GM18873 (cell line): ENCODE results near the gene IL3.

Experiments
- ATAC-seq: cut with Tn5 transposase; IDR thresholded peaks from one replicate; pipeline ENCODE4 v1.9.1; 2021; ENCODE audit warnings: mild to moderate bottlenecking, moderate library complexity, moderate number of reproducible peaks; ENCODE audit not compliant: unreplicated experiment, low FRiP score

IL3 gene, protein sequence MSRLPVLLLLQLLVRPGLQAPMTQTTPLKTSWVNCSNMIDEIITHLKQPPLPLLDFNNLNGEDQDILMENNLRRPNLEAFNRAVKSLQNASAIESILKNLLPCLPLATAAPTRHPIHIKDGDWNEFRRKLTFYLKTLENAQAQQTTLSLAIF

DNA sequence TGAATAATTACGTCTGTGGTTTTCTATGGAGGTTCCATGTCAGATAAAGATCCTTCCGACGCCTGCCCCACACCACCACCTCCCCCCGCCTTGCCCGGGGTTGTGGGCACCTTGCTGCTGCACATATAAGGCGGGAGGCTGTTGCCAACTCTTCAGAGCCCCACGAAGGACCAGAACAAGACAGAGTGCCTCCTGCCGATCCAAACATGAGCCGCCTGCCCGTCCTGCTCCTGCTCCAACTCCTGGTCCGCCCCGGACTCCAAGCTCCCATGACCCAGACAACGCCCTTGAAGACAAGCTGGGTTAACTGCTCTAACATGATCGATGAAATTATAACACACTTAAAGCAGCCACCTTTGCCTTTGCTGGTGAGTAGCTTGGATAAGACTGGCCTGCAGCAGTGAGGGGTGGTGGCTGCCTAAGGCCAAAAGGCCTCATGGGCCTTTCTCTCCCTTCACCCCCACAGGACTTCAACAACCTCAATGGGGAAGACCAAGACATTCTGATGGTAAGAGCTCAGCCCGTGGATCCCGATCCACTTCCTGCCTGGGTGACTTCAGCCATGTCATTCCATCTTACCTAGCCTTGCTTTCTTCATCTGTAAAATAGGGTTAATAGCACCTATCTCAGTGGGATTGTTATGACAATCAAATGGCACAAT, at the start of gene IL3:
TSS of gene IL3 (plus strand) at position 155 of the 661 bp plus-strand sequence. CDS start at position 207, 52 bp downstream.
- ATAC-seq, result no peak

DNA sequence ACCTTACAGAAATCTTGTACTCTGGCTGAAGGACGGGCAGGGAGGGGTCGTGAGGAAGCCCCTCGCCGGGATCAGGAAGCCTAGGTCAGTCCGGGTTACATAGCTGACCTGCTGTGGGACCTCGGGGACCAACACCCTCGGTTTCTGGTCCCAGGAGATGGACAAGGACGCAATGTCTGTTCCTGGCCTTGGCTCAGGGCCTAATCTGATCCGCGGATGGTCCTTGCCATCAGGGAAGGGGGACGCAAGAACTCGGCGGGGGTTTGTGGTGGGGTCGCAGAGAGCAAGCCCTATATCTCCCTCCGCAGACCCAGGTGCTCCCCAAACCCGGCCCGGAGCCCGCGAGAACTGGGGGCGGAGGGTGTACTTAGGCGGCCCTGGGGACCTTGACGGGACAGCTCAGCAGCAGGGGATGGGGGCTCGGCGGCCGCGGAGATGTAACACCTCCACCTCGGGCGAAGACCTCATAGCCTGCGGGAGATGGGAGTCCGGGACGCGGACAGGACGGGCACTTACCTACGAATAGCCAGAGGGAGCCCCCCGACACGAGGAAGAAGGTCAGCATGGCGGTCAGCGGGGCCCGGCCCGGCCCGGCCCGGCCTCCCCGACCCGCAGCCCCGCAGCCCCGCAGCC, 49.4 kb upstream of the IL3 start:
- no peak for ATAC-seq

DNA sequence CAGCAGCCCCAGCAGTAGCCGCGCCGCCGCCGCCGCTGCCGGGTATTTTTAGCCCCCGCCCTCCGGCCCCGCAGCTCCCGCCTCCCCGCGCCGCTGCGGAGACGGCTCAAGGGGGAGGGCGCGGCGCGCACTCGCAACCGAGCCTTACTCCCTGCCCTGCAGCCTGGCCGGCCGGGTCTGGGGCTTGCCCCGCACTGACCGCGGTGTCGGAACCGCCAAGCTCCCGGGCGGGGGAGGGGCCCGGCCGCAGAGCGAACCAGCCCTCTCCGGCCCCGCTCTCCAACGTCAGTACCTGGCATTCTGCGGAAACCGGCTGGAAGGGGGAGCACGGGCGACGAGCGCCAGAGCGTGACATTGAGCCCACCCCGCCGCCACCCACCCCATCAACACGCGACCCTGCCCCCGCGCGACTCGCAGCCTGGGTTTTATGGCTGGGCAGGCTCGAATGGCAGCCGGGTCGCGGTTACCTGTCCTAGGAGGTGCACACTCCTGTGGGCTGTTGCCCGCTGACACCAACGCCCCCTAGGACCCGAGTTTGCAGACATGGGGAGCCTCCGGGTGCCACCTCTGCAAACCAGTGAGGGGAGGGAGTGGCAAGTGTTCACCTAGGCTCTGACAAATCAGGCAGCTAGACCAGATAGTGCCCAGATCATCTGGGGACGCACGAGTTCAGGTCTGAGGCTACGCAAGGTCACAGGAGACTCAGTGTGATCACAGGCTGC, 48.7 kb upstream of the IL3 start, which contains the start of gene ACSL6:
TSS of gene ACSL6 (minus strand) at position 37 of the 722 bp plus-strand sequence. CDS start 105 bp downstream, outside the sequence.
- ATAC-seq, result no peak

DNA sequence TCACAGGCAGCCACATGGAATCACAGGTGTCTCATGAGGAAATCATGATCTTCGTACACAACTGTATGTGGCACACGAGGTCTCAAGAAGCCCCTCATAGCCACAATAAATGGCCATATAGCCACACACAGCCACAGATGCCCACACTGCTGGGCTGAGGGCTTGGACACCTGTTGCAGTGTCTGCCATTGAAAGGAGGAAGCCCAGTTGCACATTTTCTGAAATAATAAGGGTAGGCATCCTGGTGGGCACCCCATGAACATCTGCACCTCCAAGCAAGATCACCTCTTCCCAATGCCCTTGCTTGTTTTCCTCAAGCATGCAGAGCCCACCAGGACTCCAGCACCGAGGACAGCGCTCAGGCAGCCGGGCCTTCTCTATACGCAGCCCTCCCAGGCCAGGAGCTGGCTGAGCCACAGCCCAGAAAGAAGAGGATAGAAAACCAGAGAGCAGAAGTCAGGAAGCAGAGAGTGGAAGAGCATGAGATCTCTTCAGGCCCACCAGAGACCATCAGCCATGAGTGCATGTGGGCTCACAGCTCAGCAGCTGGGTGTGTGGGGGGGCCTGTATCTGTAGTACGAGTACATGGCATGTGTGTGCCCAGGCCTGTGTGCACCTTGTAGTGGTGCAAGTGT, 48.0 kb upstream of the IL3 start:
- ATAC-seq, result no peak

DNA sequence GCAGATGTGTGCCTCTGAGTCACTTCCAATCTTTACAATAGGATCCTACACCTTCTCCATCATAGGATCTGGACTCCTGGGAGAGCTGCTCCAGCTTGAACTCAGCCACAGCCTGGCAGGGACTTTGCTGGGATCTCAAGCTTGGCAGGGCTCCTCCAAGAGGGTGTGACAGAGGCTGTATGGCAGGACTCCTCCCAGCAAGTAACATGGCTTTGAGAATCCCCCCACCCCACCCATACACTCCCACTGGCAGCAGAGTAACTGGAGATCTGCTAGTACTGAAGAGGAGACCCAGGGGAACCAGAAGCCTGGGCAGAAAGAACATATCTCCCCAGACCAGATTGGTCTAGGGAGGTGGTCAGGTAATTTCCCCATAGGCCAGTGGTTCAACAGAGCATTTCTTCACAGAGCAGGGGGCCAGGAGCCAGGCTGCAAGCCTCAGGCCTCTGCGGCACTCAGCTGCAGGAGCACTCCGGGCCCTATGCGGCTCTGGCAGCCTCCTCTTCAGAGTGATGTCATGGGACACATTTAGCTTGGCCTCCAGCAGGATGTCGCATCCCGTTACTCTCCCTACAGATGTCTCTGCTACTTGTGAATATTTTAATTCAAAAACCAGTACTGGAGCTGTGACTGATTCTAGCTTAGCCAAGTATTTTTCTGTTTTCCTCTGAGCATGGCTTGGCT, 47.3 kb upstream of the IL3 start:
- no peak for ATAC-seq

DNA sequence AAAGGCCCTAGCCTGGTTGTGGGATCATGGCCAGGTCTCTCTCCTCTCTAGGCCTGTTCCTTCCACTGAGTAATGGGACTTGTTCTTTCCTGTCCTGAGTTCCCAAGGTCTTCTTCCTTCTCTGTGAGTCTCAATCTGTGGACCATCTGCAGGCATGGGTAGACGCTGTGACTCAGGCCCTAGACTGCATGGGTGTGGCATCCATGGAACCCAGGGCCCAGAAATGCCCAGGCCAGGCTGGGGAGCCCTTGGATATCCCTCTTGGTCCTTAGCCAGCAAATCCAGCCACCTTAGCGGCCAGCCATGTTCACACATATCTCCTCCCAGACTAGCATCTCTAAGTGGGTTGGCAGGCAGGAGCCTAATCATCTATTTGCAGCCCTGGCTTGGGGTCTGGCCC, 46.7 kb upstream of the IL3 start:
- no peak for ATAC-seq

DNA sequence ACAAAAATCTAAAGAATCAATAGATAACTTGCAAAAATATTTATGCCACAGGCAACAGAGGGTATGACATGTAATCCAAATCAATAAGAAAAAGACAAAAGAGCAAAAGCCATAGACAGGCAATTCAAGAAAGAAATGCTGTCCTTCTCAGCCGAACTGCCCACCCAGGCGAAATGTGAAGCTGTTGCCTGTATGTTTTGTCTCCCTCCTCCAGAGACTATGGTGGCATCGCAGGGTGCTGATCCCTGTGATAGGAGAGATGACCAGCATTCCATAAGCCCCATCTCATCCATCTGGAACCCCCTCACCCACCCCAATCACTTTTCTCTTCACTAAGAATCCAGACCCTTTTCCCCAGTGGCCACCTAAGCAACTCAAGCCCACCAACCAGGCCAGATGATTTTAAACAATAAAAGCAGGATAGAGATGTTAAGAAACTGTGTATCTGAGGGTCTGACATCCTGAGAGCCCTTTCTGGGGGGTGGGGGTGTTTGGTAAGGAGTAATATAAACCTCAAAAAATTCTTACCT, 43.7 kb upstream of the IL3 start:
- no peak for ATAC-seq

DNA sequence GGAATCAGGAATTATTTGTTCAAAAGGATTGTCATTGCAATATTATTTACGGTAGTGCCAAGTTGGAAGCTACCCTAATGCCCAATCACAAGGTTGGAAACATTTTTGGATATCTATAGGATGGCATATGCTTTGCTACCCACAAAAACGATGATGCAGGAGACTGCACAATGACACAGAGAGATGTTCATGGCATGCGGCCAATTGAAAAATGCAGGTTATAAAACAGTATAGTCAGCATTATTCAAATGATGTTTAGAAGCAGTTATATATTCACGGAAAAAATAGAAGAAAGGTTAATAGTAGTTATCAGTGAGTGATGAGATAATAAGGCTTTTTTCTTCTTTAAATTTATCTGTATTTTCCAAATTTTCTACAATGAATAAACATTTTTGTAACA, 43.1 kb upstream of the IL3 start:
- no peak for ATAC-seq

DNA sequence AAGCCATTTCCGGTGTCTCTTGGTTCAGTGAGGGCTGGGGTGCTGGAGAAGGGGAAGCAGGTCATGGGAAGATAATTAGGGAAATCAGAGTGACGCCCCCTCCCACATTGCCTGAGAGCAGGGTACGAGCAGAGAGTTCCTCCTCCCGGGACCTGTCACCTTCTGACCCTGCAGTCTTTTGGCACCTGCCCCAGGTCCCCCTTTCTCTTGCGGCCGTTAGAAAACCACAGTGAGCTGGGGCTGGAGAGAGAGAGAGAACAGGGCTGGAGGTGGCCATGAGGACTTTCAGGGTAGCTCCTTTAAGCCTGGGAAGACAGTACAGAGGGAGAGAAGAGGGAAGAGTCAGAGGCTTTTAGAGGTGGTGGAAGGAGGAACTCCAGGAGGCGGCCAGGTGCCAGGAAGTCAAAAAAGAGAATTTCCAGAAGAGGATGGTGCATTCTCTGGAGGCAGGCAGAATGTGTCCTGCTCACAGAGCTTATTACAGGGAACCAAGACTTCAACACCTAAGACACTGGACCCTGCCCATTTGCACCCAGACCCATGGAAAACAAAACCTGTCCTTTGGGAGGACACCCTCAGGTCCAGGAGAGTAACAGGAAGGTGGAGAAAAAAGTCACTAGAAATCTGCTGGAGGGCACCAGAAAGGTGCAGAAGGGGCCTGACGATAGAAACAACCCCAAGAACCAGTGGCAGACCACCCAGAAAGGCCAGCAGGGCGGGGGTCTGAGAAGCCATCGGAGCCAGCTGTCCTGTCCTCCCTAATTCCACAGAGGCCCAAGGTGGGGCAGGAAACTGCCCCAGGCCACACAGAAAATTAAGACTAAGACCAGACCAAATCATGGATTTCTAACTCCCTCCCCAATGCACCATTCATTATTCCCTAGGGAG, 42.5 kb upstream of the IL3 start:
- ATAC-seq, result no peak

DNA sequence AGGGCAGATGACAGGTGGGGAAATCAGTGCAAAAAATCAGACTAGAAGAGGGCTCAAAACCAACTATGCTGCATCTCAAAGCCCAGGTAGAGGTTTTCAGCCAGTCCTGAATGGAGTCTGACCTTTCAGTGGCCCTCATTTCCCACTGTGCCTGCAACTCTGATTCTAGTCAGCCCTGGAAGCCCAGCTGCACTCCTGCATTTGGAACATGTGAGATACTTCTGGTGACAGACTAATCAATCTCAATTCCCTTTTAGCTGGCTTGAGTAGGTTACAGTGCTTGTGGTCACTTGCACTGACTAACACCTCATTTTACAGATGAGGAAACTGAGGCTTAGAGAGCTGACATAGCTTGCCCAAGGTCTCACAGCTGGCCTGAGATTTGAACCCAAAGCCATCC, 41.1 kb upstream of the IL3 start:
- ATAC-seq, result no peak

DNA sequence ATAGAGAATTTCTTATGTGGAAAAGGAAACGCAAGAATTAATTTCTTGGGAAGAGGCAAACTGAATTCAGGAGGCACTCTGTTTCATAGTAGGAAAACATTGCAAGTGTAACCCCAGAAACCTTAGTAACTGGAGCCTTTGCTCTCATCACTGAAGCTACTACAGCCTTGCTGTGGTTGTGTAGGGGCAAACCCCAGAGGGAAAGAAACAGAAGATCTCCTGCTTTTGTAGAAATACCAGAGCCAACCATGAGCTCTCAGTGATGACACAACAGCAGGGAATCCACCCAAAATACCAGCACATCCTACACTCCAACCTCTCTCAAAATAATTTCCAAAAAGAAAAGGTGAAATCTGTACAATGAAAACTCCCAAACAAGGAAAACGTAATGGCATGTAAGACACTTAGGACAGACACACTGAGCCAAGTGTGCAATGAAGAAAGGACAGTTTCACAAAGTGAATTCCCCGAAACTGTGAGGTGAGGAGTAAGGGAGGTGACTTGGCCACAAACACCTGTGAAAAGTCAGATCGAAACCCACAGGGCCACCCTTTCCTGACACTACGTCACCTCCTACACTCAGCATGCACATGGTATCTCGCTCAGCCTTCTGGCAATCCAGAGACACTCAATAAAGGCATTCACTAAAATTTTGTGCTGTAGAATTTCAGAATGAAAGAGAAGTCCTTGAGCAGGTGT, 40.4 kb upstream of the IL3 start:
- ATAC-seq, result peak; percentile 99

DNA sequence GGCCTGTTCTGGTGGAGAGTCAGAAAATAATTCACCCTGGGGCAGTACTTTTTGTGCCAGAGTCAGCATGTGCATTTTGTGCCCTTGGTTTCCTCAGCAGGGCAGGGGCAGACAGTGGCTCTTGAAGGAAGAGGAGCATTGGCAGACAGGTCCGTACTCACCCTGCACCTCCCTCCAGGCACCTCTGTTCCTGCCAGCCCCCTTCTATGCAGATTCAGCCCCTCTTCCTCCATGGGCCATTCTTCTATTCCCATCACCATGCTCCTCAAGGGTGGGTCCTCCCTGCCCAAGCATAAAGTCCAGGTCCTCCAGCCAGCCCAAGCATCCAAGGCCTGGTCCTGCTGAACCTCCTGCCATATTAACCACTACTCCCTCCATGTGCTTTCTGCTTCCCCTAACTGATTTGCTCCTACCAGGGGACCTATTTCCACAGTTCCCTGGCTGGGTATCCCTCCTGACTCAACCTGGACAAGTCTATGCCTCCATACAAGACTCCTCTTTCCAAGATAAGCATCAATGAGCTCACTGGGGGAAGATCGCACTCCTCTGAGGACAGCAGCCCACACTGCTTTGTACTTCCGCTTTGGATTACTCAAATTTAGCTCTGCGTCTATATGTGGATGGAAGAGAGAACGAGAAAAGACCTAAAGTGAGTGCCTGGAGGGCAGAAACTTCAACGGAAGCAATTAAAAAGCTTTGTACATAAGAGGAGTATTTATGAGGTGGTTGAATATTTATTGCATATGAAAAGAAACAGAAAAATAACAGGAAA, 39.7 kb upstream of the IL3 start:
- peak; percentile 13 for ATAC-seq

DNA sequence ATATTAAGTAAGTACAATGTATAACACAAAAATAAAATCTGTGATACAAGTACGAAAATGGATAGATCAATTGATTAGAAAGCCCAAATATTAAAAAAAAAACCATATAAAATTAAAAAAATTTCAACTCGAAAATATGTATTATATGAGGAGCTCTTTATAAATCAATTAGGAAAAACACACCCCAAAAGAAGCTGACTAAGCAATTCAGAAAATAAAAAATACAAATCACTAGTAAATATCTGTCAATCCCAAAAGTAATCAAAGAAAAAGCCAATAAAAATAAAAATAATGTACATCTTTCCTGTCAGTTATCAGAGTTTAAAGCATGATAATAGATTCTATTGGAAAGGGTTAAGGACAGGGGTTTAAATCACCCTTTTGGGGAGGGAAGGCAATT, 38.8 kb upstream of the IL3 start:
- no peak for ATAC-seq

DNA sequence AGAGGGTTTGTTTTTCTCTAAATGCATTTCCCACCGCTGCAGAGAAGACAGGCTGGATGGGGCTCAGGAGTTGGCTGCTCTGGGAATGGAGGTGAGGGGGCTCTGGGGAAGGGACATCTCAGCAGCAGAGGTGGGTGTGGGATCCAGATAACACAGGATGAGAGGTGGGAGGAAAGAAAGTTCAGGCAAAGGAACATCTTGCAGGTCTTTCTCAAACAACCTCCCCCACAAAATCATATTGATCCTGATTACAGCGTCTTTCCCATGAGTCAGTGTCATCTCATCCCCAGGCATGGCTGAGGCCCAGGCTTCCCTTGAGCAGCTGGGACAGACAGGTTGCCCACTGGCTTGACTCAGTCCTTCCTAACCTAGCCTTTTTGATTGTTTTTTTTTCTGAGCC, 37.7 kb upstream of the IL3 start:
- no peak for ATAC-seq

DNA sequence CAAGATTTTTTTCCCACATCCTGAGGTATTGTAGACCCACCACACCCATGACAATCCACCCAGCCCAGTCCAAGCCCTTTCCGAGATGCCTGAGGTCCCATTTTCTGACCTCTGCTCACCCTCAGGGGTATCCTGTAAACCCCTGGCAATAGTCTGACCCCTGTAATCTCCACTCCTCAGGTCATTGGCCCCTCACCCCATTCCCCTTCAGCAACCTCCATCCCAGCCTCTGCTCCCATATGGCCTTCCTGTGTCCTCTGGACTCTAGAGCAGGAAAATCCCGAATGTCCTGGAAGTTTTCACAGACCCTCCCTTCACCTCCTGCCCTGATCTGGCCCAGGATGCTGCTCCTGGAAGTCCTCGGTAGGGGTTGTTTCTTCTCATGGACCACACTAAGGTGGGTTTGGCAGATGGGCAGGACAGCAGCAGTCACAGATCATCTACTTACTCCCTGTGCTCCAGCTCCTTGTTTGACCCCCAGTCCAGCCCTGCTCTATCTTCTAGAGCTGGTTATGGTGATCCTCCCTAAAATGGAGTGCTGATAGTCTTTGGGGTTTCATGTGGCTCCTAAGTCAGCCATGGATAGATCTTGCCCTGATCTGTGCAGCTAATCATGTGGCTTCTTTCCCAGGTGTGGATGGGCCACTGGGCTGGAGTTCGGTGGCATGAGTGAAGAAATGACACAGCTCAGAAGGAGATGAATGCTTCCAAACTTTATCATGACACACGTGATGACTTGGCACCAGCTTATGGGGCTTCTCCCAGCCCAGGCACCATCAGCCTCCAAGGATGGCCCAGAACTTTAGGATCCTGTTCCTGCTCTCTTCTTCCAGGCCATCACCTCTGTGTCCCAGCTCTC, 37.0 kb upstream of the IL3 start:
- ATAC-seq, result no peak

DNA sequence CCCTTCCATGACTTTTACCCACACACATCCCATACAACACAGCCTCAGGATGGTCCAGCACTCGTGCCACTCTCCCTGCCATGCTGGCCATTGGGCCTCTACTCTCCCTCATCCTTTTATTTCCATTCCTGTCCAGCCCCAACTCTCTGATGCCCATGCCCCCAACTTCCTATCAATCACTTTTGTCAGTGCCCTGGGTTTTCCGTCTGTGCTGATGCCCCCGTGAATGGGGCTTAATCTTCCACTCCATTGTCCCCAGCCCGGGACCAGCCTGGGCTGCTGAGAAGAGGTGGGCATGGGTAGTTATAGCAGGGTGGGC, 36.4 kb upstream of the IL3 start:
- no peak for ATAC-seq

DNA sequence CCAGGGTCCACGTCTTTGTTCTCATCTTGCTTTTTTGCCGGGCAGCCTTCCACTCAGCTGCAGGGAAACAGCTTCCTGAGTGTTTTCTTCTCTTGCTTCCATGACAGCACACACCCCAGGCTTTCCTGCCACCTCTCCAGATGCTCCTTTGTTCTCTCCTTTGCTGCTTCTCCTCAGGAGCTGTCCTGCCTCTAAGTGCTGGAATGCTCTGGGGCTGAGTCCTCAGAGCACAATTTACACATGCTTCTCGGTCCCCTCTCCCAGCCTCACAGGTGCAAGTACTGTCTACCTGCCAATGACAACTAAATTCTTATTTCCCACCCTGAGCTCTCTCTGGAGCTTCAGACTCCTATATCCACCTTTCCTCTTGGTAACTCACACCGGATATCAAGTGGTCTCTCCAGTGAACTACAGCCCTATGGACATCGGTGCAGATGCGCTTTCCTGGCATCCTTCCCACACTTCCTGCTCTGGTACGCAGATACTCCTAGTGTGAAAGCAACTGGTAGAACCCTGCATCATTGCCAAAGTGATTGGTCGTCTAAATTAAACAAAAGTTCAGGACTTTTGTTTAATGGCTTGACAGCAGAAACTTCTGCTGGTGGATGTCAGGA, 35.6 kb upstream of the IL3 start:
- ATAC-seq, result no peak
